Small intestine (tissue), 7 donors: ENCODE results near the gene MDGA2. TPM values are rescaled to one million over a fixed set of nuclear protein-coding genes. Genes with fewer than 3 reads are reported as not detected.
A peak's percentile ranks its signal among the peaks of the same experiment; 100 is the strongest.

Experiments used
- DNase-seq, 2 donors: peaks; one replicate each; pipeline versions ENCODE4 v3.0.0 to v3.0.0-alpha.2; 2013
- FAIRE-seq: peaks from 2 replicates; lab custom pipeline; 2012; peaks lifted over from hg19 to GRCh38; lab: Jason Lieb, UNC
- H3K27ac ChIP-seq, 3 donors: one replicate each; pipeline ENCODE4 v1.5.1; 2013; ENCODE audit warnings: low read length in 2 of 3, mild to moderate bottlenecking in 2 of 3, control low read depth in 1 of 3, inconsistent platforms in 1 of 3, low read depth in 1 of 3, moderate library complexity in 1 of 3
- H3K27me3 ChIP-seq, 3 donors: one replicate each; pipeline ENCODE4 v1.6.1; 2013; ENCODE audit warnings: low read length in 3 of 3, inconsistent platforms in 1 of 3; ENCODE audit not compliant: control insufficient read depth in 3 of 3, insufficient read depth in 3 of 3
- H3K36me3 ChIP-seq, 3 donors: one replicate each; pipeline ENCODE4 v1.6.1; 2013; ENCODE audit warnings: low read length in 3 of 3, inconsistent platforms in 1 of 3, low read depth in 1 of 3, mild to moderate bottlenecking in 1 of 3, moderate library complexity in 1 of 3; ENCODE audit not compliant: control insufficient read depth in 3 of 3, insufficient read depth in 2 of 3
- H3K4me1 ChIP-seq, 3 donors: one replicate each; pipeline ENCODE4 v1.6.1; 2013; ENCODE audit warnings: low read length in 2 of 3, inconsistent platforms in 1 of 3, low read depth in 1 of 3, mild to moderate bottlenecking in 1 of 3, moderate library complexity in 1 of 3; ENCODE audit not compliant: control insufficient read depth in 3 of 3, insufficient read depth in 2 of 3
- H3K4me3 ChIP-seq, 3 donors: one replicate each; pipeline ENCODE4 v1.5.1; 2013; ENCODE audit warnings: low read length in 3 of 3, control low read depth in 1 of 3, inconsistent platforms in 1 of 3, low read depth in 1 of 3, mild to moderate bottlenecking in 1 of 3, moderate library complexity in 1 of 3
- H3K9me3 ChIP-seq, 2 donors: one replicate each; pipeline ENCODE4 v1.6.1; 2013; ENCODE audit warnings: low read depth in 1 of 2, low read length in 1 of 2; ENCODE audit not compliant: control insufficient read depth in 2 of 2, insufficient read depth in 1 of 2
- WGBS, 3 donors: extraction: QIAGEN DNeasy Blood & Tissue Kit; methylation state at CpG; one replicate each; pipeline ENCODE4 v1.1.7; 2013; 5-methylcytosine and 5-hydroxymethylcytosine counted together
- polyA plus RNA-seq, 4 donors: library from polyadenylated mRNA; stranded (reverse) in 3 of 4; unstranded in 1 of 4; fragments of 200-250 nt in 3 of 4; fragments of 120-200 nt in 1 of 4; gene quantifications; one replicate each; pipeline versions ENCODE4 v1.2.1 to v1.2.3, GENCODE V29; 2013
- donor health status: healthy with polysubstance abuse.
- donor health status: control.
- donor health status: control.
- donor health status: Bipolar disorder and iron deficiency.
- donor health status: healthy.

MDGA2 gene
- polyA plus RNA-seq, 4 donors, result 0.01 to 0.06 TPM; not detected in 2

GRCh38 chr14:46819117-46819516, 856.3 kb downstream of the MDGA2 start:
- peak; percentile 1 to 7 for DNase-seq

GRCh38 chr14:46818147-46818546, 857.3 kb downstream of the MDGA2 start:
- no peak for FAIRE-seq
- no peaks in the 10 kb centered on the region for H3K4me1 ChIP-seq
- no peak for DNase-seq
- H3K27me3 ChIP-seq, result no peaks in the 10 kb centered on the region
- no peaks in the 10 kb centered on the region for H3K9me3 ChIP-seq
- 84 to 91% (median 85%) methylated on average over 1 of the region's 1 CpG for WGBS, 3 donors
- H3K4me3 ChIP-seq, result no peak overlapping the region
- no peak overlapping the region for H3K27ac ChIP-seq
- no peaks in the 10 kb centered on the region for H3K36me3 ChIP-seq

More at GRCh38 chr14:46819117-46819516, 856.3 kb downstream of the MDGA2 start:
- no peak overlapping the region for H3K27ac ChIP-seq
- no peak overlapping the region for H3K4me3 ChIP-seq
- no peaks in the 10 kb centered on the region for H3K36me3 ChIP-seq
- no peak for FAIRE-seq
- H3K9me3 ChIP-seq, result no peaks in the 10 kb centered on the region
- WGBS, 3 donors, result 54 to 68% (median 60%) methylated on average over 9 of the region's 9 CpGs
- H3K27me3 ChIP-seq, result no peaks in the 10 kb centered on the region
- H3K4me1 ChIP-seq, result no peaks in the 10 kb centered on the region

- Histone ChIP-seq H3K27ac (no peak overlapping the region), H3K36me3 (no peaks in the 10 kb centered on the region), H3K9me3 (no peaks in the 10 kb centered on the region), H3K4me1 (no peaks in the 10 kb centered on the region), H3K4me3 (no peak overlapping the region), H3K27me3 (no peaks in the 10 kb centered on the region)
- FAIRE-seq, result no peak
- peak in 1 of 2 donors; percentile 38 for DNase-seq
Measured at GRCh38 chr14:46793144-46793543, 882.3 kb downstream of the MDGA2 start.
